GM18907 (cell line): Measurements from ENCODE around the gene RHEX.
"Not testable (repeated sequence)": the region's sequence is repeated elsewhere in the genome, so short reads cannot be mapped to it uniquely, and the experiment has no call there.

Experiments
- ATAC-seq: cut with Tn5 transposase; IDR thresholded peaks from one replicate; pipeline ENCODE4 v1.9.1; 2021; ENCODE audit warnings: mild to moderate bottlenecking, moderate library complexity; ENCODE audit not compliant: unreplicated experiment

Gene RHEX

GRCh38 chr1:206029484-206029883 is 23.5 kb upstream of the RHEX start:
- no peak for ATAC-seq

GRCh38 chr1:206030191-206030590 is 22.8 kb upstream of the RHEX start:
- no peak for ATAC-seq

GRCh38 chr1:206030714-206031113 is 22.3 kb upstream of the RHEX start:
- peak; percentile 78 for ATAC-seq

GRCh38 chr1:206032380-206033140 is 20.4 kb upstream of the RHEX start:
- no peak for ATAC-seq

- no peak for ATAC-seq
Observed at GRCh38 chr1:206035027-206035426, 17.9 kb upstream of the RHEX start.

- no peak for ATAC-seq
Observed at GRCh38 chr1:206036663-206037455, 16.1 kb upstream of the RHEX start.

GRCh38 chr1:206037581-206037980 is 15.4 kb upstream of the RHEX start:
- no peak for ATAC-seq

- no peak for ATAC-seq
Observed at GRCh38 chr1:206039046-206039973, 13.7 kb upstream of the RHEX start.

- no peak for ATAC-seq
Observed at GRCh38 chr1:206040328-206040727, 12.6 kb upstream of the RHEX start.

GRCh38 chr1:206041640-206042039 is 11.3 kb upstream of the RHEX start:
- peak; percentile 75 for ATAC-seq

- ATAC-seq = no peak
Observed at GRCh38 chr1:206047271-206047670, 5.7 kb upstream of the RHEX start.

- ATAC-seq = no peak
Observed at GRCh38 chr1:206048582-206048981, 4.4 kb upstream of the RHEX start.

- peak; percentile 46 for ATAC-seq
Observed at GRCh38 chr1:206049293-206049692, 3.7 kb upstream of the RHEX start.

GRCh38 chr1:206049919-206050600 is 2.9 kb upstream of the RHEX start:
- ATAC-seq = no peak

GRCh38 chr1:206050655-206051235 is 2.2 kb upstream of the RHEX start:
- ATAC-seq = peak; percentile 86

- ATAC-seq = not testable (repeated sequence)
Observed at GRCh38 chr1:206052231-206052865, 625 bp upstream of the RHEX start.

GRCh38 chr1:206053616-206054015 is 643 bp downstream of the RHEX start:
- ATAC-seq = not testable (repeated sequence)

- ATAC-seq = not testable (repeated sequence)
Observed at GRCh38 chr1:206055069-206055625, 2.2 kb downstream of the RHEX start.

GRCh38 chr1:206055639-206056323 is 2.8 kb downstream of the RHEX start:
- not testable (repeated sequence) for ATAC-seq
